Measurements from ENCODE around the gene POM121L12.

- TF ChIP-seq CTCF (IDR thresholded peaks at IDR 0.05; ENCODE audit: low read length) (no peak), EZH2 (optimal IDR thresholded peaks at IDR 0.05; ENCODE audit: low read depth, low read length) (no peak)
Observed at GRCh38 chr7:53048638-53049037, 13.2 kb downstream of the POM121L12 start.

All from MM.1S (cell line).